GM19438 (cell line): Measurements from ENCODE around the gene GK.
"Not testable (repeated sequence)": the region's sequence is repeated elsewhere in the genome, so short reads cannot be mapped to it uniquely, and the experiment has no call there.

Experiments used
- ATAC-seq: cut with Tn5 transposase; IDR thresholded peaks from one replicate; pipeline ENCODE4 v1.9.1; 2021; ENCODE audit warnings: low read depth; ENCODE audit not compliant: unreplicated experiment

GK gene

DNA sequence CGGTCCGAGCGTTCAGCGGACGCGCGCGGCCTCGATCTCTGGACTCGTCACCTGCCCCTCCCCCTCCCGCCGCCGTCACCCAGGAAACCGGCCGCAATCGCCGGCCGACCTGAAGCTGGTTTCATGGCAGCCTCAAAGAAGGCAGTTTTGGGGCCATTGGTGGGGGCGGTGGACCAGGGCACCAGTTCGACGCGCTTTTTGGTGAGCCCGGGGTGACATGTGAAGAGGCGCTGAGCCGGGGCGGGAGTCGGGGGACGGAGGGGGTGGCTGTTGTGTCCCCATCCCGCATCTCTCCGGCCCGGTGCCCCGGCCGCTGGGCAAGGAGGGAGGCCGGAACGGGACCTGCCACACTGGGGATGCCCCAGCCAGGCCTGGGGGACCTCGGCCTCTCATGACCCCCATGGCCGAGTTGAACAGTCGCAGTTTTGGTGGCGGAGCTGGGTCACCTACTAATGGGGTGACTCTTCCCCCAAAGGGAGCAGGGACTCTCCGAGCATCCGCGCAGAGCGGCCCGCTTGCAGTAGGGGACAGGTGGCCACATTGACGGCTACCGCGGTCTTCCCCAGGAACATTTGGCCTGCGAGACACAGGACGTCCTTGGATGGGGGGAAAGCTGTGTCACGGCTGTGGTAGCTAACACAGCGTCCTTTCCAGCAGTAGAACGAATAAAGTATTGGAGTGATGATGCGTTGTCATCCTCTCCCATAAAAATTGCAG lies at the start of gene GK:
TSS of gene GK (plus strand) at position 9 of the 717 bp plus-strand sequence. CDS start at position 124, 115 bp downstream.
- ATAC-seq, result peak; percentile 10

- ATAC-seq, result no peak
Observed at GRCh38 chrX:30607155-30607554, 46.1 kb upstream of the GK start.

- no peak for ATAC-seq
Observed at GRCh38 chrX:30610026-30610425, 43.2 kb upstream of the GK start.

- ATAC-seq, result no peak
Observed at GRCh38 chrX:30612250-30612655, 41.0 kb upstream of the GK start.

DNA sequence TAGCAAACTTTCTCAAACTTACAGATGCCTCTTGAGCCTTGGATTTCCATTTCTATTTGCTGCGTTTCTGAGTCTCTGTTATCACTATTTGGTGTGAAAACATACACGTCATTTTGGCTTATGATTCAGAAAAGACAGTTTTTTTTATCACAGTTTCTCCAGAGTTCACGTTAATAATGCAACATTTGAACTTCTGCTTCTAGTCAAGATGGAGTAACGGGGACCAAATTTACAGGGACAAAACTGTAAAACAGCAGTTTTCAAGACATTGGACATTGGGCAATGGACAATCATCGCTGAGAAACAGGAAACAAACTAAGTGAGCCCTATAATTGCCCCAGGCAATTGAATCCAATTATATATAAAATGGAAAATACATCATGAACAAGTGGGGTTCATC lies 39.5 kb upstream of the GK start:
- ATAC-seq, result no peak

- ATAC-seq, result no peak
Observed at GRCh38 chrX:30615229-30615628, 38.0 kb upstream of the GK start.

DNA sequence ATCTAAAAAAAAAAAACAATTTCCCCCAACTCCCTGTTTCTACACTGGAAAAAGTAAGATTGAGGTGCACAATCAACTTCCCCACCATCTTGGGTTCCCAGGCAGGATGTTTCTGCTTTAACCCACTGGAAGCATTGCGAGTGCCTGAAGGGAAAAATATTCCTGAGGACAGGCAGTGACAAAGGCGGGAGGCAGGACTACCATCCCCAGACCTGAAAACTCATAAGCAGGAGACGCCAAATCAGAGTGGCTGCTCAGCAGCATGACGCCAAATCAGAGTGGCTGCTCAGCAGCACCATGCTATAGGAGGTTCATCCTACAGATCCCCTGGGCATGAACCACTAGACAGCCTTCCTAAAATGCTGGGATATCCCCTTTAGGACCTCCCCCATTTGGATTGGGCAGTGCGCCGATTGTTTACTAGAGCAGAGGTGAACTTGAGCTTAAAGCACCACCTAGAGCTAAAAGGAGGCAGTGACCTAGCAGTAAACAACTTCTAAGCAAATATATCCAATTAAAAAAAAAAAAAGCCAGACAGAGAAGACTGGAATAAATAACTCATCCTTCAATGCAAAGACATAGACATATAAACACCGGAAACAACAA lies 35.0 kb upstream of the GK start:
- no peak for ATAC-seq

- no peak for ATAC-seq
Observed at GRCh38 chrX:30620125-30620524, 33.1 kb upstream of the GK start.

DNA sequence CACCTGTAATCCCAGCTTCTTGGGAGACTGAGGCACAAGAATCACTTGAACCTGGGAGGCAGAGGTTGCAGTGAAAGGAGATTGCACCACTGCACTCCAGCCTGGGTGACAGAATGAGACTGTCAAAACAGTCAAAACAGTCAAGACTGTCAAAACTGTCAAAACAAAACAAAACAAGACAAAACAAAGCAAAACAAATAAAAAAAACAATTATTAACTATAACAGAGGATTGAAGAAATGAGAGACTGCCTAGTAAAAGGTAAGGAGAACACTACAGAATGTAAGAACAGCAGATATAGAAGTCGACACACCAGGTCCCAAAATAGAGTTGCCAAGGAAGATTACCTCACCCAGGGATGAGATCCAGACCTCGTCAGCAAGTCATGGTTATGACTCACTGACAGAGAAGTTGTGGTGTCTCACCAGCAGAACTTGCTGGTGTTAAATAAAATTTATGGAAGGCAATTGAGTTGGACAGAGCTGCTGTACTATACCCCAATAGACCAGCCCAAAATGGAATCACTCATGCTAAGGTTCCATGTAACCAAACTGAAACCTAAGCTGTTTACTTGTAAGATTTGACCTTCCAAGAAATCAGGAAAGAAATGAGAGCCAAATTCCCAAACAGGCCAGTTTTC lies 32.1 kb upstream of the GK start:
- ATAC-seq, result no peak

GRCh38 chrX:30622361-30622760 lies 30.9 kb upstream of the GK start:
- no peak for ATAC-seq

GRCh38 chrX:30626402-30626801 lies 26.8 kb upstream of the GK start:
- no peak for ATAC-seq

DNA sequence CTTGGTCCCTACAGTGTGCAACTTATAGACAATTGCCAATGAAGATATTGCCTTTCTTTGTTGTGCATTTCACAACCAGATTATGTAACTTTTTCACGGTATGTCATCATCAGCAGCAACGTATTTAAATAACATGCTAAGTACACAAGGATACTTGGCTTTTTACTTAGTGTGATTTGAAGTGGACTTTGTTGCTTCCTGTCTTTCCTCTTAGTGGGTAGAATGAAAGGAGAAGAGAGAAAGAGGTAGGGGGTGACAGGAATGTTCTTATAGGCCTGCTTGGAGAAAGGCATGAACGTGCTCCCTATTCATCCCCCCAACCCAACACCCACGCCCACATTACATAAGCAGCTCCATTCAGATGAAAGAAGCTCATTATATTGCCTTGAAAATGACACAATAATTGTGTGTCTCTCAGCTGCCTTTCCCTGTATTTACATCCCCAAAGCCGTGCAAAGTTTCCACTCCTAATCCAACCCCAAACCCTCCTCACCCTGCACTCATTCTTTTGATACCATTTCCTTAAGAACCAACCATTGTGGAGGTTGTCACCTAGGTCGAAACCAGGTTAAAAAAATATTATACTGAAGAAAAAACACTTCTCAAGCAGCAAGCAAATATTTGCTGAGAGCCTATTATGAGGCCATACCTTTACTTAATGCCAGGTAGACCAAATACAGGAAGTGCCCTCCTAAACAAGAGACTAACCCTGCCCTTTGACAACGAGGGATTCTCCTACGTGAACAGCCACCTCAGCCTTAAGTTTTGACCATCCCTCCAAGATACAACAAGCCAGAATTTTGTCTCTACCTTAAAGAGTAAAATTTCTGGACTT lies 25.2 kb upstream of the GK start:
- no peak for ATAC-seq

DNA sequence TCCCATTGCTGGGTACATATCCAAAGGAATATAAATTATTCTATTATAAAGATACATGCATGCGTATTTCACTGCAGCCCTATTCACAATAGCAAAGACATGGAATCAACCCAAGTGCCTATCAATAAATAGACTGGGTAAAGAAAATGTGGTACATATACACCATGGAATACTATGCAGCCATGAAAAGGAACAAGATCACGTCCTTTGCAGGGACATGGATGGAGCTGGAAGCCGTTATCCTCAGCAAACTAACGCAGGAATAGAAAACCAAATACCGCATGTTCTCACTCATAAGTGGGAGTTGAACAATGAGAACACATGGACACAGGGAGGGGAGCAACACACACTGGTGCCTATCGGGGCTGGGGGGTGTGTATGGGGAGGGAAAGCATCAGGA lies 19.2 kb upstream of the GK start:
- not testable (repeated sequence) for ATAC-seq

DNA sequence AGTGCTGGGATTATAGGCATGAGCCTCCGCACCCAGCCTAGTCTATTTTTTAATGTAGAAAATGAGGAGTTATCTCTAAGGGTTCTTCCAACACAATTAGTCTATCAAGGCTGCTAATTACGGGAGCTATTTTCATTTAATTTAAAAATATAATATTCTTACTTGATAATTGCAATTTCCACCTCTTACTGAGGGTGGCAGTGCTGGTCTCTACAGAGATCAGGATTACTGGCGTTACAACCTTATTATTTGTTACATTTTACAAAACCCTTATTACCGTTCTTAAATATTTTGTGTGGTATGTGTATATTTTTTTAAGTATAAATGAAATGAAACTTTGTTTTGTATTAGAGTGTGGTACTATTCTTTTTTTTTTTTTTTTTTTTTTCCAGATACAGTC lies 17.6 kb upstream of the GK start:
- no peak for ATAC-seq

DNA sequence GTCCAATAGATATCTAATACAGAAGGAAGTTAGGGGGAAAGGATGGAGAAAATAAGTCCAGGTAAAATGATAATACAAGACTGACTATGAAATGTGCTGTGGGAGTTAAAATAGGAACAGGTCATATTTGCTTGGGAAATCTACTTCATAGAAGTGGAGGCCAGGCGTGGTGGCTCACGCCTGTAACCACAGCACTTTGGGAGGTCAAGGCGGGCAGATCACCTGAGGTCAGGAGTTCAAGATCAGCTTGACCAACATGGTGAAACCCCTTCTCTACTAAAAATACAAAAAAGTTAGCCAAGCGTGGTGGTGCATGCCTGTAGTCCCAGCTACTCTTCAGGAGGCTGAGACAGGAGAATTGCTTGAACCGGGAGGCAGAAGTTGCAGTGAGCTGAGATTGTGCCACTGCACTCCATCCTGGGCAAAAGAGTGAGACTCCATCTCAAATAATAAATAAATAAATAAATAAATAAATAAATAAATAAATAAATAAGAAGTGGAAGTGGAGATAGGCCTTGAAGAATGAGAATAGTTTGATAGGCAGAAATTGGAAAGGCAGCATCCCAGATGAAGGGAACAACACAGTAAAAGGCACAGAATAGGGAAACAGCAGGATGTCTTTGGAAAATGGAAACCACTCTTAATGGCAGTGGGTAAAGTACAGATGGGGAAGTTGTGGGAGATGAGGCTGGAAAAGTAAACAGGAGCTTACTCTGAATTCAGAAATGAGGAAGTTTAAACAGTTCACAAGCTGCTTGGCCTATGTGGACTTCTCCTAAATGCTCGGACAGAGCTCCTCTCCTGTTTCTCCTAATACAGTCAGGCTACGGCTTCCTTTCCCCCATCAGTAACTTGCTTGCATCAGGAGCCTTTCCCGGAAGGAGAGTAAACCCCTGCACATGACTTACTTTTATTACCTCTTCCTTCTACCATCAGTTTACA lies 15.1 kb upstream of the GK start:
- no peak for ATAC-seq

GRCh38 chrX:30639702-30640101 lies 13.5 kb upstream of the GK start:
- not testable (repeated sequence) for ATAC-seq

DNA sequence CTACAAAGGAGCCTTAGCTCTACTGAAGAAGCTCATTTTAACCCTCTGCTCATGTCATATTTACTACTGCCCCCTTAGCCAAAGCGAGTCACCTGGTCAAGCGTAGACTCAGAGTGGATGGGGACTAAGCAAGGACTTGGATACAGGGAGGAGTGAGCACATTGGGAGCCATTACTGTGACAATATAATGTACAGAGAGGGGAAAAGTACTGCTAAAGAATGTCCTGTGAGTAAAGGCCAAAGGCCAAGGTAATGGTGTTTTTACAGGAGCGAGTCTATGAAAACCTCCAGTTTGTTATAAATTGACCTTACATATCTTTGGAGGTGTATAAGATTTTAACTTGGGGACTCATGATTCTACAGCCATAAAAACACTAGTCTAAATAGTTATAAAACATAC lies 10.6 kb upstream of the GK start:
- no peak for ATAC-seq

DNA sequence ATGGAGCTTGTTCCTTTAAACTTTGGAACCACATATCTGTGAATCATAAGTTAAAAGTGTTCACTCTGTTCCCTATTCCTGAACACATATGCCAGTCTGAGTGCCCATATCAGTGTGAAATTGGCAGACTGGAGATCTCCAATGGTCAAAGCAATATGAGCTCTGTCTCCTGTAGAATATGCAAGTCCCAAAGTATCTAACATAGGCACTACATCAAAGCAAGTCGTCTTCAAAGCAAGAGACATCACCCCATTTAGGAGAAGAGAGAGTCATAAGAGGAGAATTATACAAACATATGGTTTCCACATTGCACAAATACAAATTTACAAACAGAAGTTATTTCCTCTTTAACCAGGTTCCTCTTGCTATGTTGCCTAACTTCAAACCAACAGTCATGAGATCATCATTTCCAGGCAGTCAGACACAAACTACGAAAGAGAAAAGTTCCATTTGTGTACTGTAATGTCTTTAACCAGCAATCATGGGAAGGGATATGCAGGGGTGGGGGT lies 9.9 kb upstream of the GK start:
- no peak for ATAC-seq

GRCh38 chrX:30649859-30650258 lies 3.4 kb upstream of the GK start:
- no peak for ATAC-seq
